GM18526 (cell line): ENCODE results near the gene OVCA2.

Source experiments
- POLR2A ChIP-seq: IDR thresholded peaks from 3 replicates; pipeline ENCODE4 v1.6.1; 2011; ENCODE audit not compliant: insufficient read length; ENCODE audit errors: extremely low read depth

OVCA2 gene

DNA sequence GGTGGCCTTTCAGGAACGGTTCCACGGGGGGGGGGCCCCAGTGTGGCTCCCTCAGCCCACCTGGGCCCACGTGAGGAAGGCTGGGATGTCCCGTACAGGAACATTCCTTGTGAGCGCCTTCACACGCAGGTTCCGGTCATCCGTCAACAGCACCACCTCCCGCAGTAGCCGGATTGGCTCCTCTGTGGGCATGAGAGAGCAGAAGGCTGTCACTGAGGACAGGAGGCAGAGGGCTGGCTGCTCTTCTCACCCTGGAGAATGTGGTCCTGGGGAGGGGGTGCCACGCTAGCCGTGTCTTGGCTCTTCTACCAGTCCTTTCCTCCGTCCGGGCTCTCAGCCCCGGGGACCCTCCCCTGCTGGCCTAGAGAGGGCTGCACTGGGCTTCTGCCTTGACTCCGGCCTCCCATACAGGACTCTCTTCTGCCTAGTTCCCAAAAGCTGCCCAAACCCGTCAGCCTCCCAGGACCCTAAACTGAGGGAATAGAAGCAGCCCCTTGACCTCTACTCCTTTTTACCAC is 19.7 kb downstream of the OVCA2 start:
- TF ChIP-seq POLR2A, result no peak

GRCh38 chr17:2062571-2063183 is 20.9 kb downstream of the OVCA2 start:
- TF ChIP-seq POLR2A, result no peak

DNA sequence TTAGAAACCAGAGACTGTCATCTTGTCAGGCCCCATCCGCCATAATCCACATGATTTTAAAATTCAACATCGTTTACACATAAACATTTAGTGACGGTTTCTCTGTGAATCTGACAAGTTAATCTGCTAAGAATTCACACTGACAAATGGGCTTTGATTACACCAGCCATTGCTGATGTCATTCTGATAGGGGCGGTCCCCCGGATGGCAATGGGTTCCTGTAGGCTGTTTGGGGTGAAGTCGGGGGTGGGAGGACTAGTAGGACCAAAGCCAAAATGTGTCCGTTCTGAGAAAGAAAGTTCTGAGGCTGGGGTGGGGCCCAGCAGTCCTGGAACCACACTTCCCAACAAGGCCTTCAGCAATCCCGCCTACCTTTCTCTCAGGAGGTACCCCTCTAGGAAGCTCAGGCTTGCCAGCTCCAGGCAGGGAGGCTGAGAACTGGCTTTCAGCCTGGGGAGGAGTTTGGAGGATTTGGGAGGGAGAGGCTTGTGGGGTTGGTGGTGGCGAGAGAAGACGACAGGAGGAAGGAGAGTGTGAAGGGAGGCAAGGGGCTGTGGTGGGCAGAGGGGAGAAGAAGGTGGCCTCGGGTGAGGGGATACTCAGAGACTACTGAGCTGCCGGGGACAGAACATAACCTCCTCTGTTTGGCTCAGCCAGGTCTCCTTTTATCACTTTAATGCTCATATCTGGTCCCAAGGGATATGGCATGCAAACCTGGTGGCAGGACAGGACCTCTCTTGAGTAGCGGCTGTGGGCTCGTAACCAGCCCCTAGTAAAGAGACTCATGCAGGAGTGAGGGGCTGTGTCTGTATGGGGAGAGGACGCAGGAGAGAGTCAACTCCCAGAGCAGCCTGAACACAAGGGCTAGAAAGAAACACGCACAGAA is 21.7 kb downstream of the OVCA2 start:
- no peak for TF ChIP-seq POLR2A

DNA sequence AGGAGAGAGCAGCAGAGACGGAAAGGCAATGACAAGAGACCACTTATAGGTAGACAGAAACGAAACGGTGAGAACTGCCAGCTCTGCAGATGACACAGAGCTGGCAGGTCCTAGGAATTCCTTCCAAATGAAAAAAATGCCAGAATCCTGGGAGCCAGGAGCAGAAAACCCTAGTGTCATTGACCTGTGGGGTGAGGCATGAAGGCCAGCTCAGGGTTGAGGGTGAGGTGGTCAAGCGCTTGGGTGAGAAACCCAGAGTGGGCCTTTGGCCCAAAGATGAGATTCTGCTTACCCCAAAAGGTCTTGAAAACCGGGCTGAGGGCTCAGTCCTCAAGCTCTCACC is 22.3 kb downstream of the OVCA2 start:
- no peak for TF ChIP-seq POLR2A

DNA sequence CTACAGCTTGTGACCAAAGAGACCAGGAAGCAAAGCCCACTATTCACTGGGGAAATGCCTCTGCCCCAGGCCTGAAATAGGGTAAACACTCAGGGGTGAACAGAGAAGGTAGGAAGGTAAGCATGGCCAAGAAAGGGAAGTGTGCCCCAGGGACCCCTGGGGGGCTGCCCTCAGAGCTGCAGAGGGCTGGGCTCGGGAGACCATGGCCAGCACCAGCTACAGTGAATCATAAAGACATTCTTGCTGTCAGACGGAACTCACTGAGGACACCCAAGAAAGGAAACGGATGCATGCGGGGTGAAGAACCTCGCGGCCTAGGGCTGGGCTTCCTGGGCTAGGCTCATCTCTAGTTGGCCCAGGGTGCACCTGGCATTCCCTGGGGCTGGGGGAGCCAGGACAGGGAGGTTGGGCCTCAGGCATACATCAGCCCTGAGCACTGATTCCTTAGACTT is 22.7 kb downstream of the OVCA2 start:
- TF ChIP-seq POLR2A, result no peak

DNA sequence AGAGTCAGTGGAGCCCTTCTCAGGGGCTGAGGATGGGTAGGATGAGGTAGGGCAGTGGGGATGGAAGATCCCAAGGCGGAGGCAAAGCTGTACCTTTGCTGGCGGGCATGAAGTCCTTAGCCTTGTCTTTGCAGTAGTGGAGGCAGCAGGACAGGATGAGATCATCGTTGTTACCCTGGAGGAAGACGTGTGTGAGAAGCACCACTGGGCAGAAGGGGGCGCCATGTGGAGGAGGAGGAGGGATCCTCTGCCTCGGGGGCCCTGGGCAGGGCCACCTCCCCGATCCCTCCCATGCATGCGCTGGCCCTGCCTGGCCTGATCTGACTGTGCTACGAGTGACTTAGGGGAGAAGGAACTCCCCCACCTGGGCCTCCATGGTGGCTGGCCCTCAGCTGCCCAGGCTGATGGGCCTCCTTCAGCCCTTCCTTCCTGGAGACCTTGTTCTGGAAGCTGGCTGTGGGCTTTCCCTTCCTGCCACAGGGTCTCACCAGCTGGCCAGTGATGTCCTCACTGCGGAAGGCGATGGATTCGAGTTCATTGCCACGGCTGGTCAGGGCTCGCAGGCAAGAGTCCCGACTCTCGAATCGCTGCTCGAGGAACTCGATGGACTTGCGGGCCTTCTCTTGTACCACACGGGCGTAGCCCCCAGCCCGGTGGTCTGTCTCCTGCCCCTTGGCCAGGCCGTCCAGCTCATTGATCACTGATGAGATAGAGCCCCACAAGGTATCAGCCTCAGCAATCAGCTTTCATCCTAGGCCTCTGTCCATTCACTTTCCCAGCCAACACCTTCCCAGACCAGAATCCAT is 23.4 kb downstream of the OVCA2 start:
- no peak for TF ChIP-seq POLR2A

DNA sequence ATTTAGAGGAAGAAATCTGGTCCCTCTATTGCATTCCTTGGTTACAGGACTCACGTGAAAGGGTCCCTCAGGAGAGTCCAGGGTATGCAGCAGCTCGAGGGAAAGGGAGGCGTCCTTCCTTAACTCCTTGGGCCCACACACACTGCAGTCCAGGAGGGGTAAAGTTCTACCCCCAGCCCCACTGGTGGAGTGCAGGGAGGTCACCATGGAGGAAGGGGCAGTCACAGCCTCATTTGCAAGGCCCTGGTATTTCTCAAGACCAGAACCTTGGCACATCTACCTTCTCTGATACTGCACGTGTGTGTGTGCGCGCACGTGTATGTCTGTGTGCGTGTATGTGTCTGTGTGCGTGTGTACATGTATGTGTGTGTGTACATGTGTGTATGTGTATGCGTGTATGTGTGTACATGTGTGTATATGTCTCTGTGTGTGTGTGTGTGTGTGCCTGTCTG is 24.2 kb downstream of the OVCA2 start:
- TF ChIP-seq POLR2A, result no peak

GRCh38 chr17:2067048-2067561 is 25.3 kb downstream of the OVCA2 start:
- no peak for TF ChIP-seq POLR2A

GRCh38 chr17:2067608-2068024 is 25.8 kb downstream of the OVCA2 start:
- no peak for TF ChIP-seq POLR2A

GRCh38 chr17:2068031-2068518 is 26.3 kb downstream of the OVCA2 start:
- TF ChIP-seq POLR2A, result no peak

DNA sequence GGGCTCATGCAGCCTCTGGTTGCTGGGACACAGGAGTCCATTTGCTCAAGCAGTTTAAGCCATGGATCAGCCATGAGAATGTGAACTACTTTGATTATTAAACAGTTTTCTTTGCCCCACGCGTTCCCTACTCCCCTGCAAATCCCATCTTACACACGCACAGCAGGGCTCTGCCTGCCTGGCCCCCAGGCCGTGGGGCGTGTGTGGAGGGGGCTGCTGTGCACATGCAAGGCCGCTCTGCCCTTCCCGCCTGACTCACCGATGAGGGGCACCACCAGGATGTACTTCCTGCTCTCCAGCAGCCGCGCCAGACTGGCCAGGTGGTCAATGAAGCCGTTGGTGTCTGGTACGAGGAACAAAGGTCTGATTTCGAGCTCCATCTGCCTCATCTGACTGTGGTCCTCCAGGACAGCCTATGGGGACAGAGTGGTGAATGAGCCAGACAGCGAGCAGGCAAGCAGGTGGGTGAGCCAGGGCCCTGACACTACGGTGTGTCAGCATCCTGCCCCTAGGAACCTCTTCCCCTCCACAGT is 26.8 kb downstream of the OVCA2 start:
- no peak for TF ChIP-seq POLR2A

GRCh38 chr17:2070241-2071023 is 28.6 kb downstream of the OVCA2 start:
- no peak for TF ChIP-seq POLR2A

DNA sequence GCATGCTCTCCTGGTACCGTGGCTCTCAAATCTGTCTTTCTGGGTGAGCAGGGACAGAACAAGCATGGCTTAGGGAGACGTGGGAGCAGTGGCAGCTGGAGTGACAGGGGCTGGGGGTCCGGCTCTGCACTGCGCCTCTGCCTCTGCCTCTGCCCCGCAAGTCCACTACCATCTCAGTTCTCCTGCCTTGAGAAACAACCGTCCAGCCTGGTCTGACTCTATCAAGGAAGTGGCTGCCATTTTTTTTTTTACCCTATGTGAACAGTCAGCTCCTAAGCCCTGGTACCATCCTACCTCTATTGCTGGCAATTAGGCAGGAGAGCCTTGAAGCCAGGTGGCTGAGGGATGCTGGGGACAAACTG is 29.2 kb downstream of the OVCA2 start:
- TF ChIP-seq POLR2A, result no peak
